Measurements from ENCODE around the gene IQCN.

- TF ChIP-seq CTCF (conservative IDR thresholded peaks at IDR 0.05) (no peak), ZFX (IDR thresholded peaks at IDR 0.05) (no peak)
Measured at GRCh38 chr19:18304208-18304457, 29.9 kb upstream of the IQCN start.

All from C4-2B (cell line).